Measurements from ENCODE around the gene PBX3. TPM values are rescaled to one million over a fixed set of nuclear protein-coding genes. Genes with fewer than 3 reads are reported as not detected.

PBX3 gene
- total RNA-seq, 4 donors from 2014 or later: 25.7 to 71.5 (median 45.1) TPM

DNA sequence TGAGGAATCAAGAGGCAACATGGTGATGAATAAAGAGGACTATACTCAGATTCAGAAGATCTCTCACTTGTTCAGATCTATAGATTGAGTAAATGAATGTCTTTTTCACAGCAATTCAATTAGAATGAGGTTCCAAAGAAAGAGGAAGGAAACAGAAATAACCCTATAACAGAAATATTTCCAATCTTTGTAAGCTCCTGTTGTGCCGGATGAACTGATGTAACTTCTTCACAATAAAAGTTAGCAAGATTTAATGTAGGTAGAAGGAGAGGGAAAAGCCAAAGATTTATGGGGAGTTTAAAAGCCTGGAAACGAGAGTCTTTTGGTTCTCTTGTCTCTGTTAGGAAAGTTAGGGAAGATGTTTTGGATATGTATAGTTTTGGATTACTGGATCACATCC is 92.1 kb downstream of the PBX3 start:
- Histone ChIP-seq H3K9me3 (no peaks in the 10 kb centered on the region), H3K27ac (no peak overlapping the region), H3K36me3 (no peaks in the 10 kb centered on the region), H3K4me1 (no peaks in the 10 kb centered on the region), H3K4me3 (no peak overlapping the region), H3K27me3 (no peaks in the 10 kb centered on the region)
- TF ChIP-seq, protein P1, sequence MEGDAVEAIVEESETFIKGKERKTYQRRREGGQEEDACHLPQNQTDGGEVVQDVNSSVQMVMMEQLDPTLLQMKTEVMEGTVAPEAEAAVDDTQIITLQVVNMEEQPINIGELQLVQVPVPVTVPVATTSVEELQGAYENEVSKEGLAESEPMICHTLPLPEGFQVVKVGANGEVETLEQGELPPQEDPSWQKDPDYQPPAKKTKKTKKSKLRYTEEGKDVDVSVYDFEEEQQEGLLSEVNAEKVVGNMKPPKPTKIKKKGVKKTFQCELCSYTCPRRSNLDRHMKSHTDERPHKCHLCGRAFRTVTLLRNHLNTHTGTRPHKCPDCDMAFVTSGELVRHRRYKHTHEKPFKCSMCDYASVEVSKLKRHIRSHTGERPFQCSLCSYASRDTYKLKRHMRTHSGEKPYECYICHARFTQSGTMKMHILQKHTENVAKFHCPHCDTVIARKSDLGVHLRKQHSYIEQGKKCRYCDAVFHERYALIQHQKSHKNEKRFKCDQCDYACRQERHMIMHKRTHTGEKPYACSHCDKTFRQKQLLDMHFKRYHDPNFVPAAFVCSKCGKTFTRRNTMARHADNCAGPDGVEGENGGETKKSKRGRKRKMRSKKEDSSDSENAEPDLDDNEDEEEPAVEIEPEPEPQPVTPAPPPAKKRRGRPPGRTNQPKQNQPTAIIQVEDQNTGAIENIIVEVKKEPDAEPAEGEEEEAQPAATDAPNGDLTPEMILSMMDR (IDR thresholded peaks at IDR 0.05): no peak
- TF ChIP-seq EP300 (IDR thresholded peaks at IDR 0.05) (no peak), POLR2A (IDR thresholded peaks at IDR 0.05) (no peak), POLR2AphosphoS5 (IDR thresholded peaks at IDR 0.05) (no peak)
- no peak for DNase-seq (ENCODE audit: low spot score in 2 of 2)
- WGBS: 72% methylated on average over 2 of the region's 2 CpGs

DNA sequence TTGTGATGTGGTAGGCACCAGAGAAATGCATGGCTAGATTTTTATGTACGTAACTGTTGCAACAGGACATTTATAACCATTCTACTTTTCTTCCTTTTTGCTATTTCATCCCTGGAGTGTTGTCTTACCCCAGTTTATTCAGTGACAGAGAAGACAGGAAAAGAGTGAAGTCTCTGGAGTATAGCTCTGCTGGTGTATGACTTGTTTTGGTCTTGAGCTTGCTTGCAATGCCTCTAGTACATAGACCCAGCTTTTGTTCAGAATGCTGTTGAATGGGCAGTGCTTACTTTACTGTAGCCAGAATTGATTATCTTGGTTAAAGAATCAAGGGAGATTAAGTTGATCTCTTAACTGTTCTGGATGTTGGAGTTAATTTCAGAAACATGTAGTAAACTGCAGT is 94.3 kb downstream of the PBX3 start:
- DNase-seq (ENCODE audit: low spot score in 2 of 2): no peak
- 90% methylated on average over 1 of the region's 1 CpG for WGBS
- Histone ChIP-seq H3K4me1 (no peaks in the 10 kb centered on the region), H3K9me3 (no peaks in the 10 kb centered on the region), H3K4me3 (no peak overlapping the region), H3K27me3 (no peaks in the 10 kb centered on the region), H3K36me3 (no peaks in the 10 kb centered on the region), H3K27ac (no peak overlapping the region)
- no peak for TF ChIP-seq POLR2AphosphoS5 (IDR thresholded peaks at IDR 0.05)
- no peak for TF ChIP-seq POLR2A (IDR thresholded peaks at IDR 0.05)
- TF ChIP-seq EP300 (IDR thresholded peaks at IDR 0.05): no peak
- TF ChIP-seq, protein P1 (IDR thresholded peaks at IDR 0.05): no peak

DNA sequence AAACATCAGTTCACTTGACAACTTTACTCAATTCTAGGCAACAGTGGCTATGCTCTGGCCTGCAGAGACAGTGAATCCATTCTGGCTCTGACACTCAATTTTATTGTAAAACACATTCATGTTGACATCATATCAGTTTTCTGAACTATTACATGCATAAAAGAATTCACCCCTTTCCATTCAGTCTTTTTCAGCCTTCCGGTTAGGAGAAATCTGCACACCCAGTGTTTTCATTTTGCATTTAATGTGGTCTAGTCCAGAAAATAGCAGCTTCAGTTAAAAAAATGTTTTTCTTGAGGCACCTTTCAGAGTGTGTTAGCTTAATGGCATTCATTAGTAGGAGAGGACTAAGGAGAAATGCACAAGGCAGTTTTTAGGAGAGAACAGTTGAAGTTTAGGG is 95.1 kb downstream of the PBX3 start:
- Histone ChIP-seq H3K36me3 (no peaks in the 10 kb centered on the region), H3K9me3 (no peaks in the 10 kb centered on the region), H3K27ac (no peak overlapping the region), H3K4me1 (no peaks in the 10 kb centered on the region), H3K4me3 (no peak overlapping the region), H3K27me3 (no peaks in the 10 kb centered on the region)
- no peak for TF ChIP-seq POLR2A (IDR thresholded peaks at IDR 0.05)
- TF ChIP-seq, protein P1 (IDR thresholded peaks at IDR 0.05): no peak
- TF ChIP-seq POLR2AphosphoS5 (IDR thresholded peaks at IDR 0.05): no peak
- TF ChIP-seq EP300 (IDR thresholded peaks at IDR 0.05): no peak
- WGBS: 72% methylated on average over 1 of the region's 1 CpG
- DNase-seq (ENCODE audit: low spot score in 2 of 2): no peak

DNA sequence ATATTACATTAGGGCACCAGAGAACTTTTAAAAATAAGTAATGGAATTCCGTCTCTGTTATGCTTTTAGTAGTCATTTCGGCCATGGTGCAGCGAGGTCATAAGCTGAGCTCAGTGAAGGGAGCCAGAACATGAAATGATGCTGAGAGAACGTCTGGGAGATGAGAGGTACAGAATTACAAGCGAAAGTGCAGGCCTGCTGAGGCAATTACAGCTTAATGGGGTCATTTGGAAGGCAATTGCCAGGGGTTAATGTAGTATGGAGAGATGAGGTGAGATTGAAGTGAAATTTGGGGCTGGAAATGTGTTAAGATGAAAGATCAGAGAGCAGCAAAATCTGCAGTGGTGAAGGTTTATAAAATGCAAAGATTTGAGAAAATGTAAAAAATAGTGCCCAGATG is 96.5 kb downstream of the PBX3 start:
- TF ChIP-seq POLR2A (IDR thresholded peaks at IDR 0.05): no peak
- TF ChIP-seq, protein P1 (IDR thresholded peaks at IDR 0.05): no peak
- no peak for TF ChIP-seq EP300 (IDR thresholded peaks at IDR 0.05)
- TF ChIP-seq POLR2AphosphoS5 (IDR thresholded peaks at IDR 0.05): no peak
- H3K27ac ChIP-seq: no peak overlapping the region
- H3K9me3 ChIP-seq: no peaks in the 10 kb centered on the region
- H3K4me1 ChIP-seq: no peaks in the 10 kb centered on the region
- H3K36me3 ChIP-seq: no peaks in the 10 kb centered on the region
- WGBS: 79% methylated on average over 5 of the region's 5 CpGs
- DNase-seq (ENCODE audit: low spot score in 2 of 2): no peak
- H3K27me3 ChIP-seq: no peaks in the 10 kb centered on the region
- H3K4me3 ChIP-seq: no peak overlapping the region

DNA sequence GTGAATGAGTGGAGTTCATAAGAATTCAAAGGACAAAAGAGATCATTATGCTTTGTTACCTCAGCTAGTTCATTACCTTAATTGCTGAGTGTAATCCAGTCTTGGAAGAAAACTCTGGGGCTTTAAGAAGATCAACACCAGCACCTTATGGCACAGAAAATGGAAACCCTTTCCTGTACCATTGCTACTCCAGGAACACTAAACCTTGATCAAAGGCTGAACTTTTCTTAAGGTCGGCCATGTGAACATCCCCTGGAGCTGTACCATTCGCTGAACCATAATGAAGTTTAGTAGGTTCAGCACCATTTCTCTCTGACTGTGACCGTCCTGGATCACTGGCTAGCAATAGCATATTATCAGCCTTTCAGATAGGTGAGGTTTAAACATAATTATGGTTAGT is 97.4 kb downstream of the PBX3 start:
- H3K27me3 ChIP-seq: no peaks in the 10 kb centered on the region
- H3K9me3 ChIP-seq: no peaks in the 10 kb centered on the region
- TF ChIP-seq POLR2A (IDR thresholded peaks at IDR 0.05) (no peak), POLR2AphosphoS5 (IDR thresholded peaks at IDR 0.05) (no peak)
- TF ChIP-seq, protein P1 (IDR thresholded peaks at IDR 0.05): no peak
- DNase-seq (ENCODE audit: low spot score in 2 of 2): no peak
- WGBS: 81% methylated on average over 3 of the region's 3 CpGs
- H3K36me3 ChIP-seq: no peaks in the 10 kb centered on the region
- H3K27ac ChIP-seq: no peak overlapping the region
- H3K4me1 ChIP-seq: no peaks in the 10 kb centered on the region
- H3K4me3 ChIP-seq: no peak overlapping the region

All from suprapubic skin (tissue), 4 donors.